GM12892 (cell line): ENCODE data around the gene SLC50A1.

ENCODE experiments used
- POLR2A ChIP-seq: IDR thresholded peaks from 2 replicates; pipeline ENCODE4 v1.6.1; 2011; ENCODE audit warnings: low read depth, low read length, control low read depth
- POLR2AphosphoS5 ChIP-seq: IDR thresholded peaks from 2 replicates; pipeline ENCODE4 v1.6.1; 2011; ENCODE audit warnings: low read depth, low read length, control low read depth
- TAF1 ChIP-seq: IDR thresholded peaks from 2 replicates; pipeline ENCODE4 v1.6.1; 2011; ENCODE audit warnings: low read depth, mild to moderate bottlenecking, control low read depth, low read length, borderline replicate concordance

DNA sequence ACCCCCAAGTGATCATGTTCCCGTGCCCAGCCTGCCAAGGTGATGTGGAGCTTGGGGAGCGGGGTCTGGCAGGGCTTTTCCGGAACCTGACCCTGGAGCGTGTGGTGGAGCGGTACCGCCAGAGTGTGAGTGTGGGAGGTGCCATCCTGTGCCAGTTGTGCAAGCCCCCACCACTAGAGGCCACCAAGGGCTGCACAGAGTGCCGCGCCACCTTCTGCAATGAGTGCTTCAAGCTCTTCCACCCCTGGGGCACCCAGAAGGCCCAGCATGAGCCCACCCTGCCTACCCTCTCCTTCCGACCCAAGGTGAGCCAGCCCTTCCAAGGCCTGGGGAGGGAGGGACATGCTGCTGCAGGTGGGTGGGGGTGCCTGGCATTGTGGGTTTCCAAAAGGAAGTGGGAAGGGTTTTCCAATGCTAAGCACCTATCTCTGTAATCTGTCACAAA is 40.3 kb downstream of the SLC50A1 start:
- no peak for TF ChIP-seq TAF1
- TF ChIP-seq POLR2A, result no peak
- TF ChIP-seq POLR2AphosphoS5, result no peak
